ENCODE data around the gene SORCS1.

DNA sequence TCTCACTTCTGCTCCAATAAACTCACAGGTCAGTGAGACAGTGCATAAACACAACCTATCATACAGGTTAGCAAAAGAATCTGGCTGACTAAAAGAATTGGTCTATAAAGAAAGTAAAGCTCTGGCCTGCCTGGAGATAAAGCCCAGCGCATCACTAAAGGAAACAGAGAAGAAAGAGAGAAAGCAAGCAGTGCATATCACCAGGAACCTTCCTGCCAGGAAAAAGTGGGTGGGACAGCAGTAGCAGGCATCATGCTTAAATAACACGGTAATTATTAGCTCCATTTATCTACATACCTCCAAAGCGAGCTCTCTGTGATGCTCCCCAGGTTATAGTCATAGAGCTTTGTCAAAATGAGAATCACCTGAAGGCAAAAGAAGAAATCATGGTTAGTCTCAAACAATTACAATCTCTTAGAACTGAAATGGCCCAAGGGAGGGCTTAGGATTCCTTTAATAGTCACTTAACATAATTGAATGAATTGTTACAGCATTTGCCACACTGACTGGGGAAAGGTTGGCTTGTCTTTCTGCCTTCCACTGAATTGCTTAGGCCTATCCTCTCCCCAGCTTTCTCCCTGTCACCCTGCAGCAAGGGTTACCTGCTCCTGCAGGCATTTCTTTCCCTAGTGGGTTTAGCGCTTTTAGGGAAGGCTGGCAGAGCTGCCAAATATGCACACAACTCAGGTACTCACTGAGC is 208.1 kb downstream of the SORCS1 start:
- TF ChIP-seq SIN3A (IDR thresholded peaks at IDR 0.05; ENCODE audit: borderline replicate concordance, low read depth, low read length) = no peak
- TF ChIP-seq, protein P1, sequence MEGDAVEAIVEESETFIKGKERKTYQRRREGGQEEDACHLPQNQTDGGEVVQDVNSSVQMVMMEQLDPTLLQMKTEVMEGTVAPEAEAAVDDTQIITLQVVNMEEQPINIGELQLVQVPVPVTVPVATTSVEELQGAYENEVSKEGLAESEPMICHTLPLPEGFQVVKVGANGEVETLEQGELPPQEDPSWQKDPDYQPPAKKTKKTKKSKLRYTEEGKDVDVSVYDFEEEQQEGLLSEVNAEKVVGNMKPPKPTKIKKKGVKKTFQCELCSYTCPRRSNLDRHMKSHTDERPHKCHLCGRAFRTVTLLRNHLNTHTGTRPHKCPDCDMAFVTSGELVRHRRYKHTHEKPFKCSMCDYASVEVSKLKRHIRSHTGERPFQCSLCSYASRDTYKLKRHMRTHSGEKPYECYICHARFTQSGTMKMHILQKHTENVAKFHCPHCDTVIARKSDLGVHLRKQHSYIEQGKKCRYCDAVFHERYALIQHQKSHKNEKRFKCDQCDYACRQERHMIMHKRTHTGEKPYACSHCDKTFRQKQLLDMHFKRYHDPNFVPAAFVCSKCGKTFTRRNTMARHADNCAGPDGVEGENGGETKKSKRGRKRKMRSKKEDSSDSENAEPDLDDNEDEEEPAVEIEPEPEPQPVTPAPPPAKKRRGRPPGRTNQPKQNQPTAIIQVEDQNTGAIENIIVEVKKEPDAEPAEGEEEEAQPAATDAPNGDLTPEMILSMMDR (IDR thresholded peaks at IDR 0.05) = no peak
